HG02870 (cell line): ENCODE measurements around the gene SMTNL1.

Experiments used
- ATAC-seq: cut with Tn5 transposase; IDR thresholded peaks from one replicate; pipeline ENCODE4 v1.9.1; 2021; ENCODE audit warnings: mild to moderate bottlenecking, moderate library complexity; ENCODE audit not compliant: unreplicated experiment

SMTNL1 gene

GRCh38 chr11:57586711-57587245 lies 49.4 kb downstream of the SMTNL1 start:
- ATAC-seq: no peak

DNA sequence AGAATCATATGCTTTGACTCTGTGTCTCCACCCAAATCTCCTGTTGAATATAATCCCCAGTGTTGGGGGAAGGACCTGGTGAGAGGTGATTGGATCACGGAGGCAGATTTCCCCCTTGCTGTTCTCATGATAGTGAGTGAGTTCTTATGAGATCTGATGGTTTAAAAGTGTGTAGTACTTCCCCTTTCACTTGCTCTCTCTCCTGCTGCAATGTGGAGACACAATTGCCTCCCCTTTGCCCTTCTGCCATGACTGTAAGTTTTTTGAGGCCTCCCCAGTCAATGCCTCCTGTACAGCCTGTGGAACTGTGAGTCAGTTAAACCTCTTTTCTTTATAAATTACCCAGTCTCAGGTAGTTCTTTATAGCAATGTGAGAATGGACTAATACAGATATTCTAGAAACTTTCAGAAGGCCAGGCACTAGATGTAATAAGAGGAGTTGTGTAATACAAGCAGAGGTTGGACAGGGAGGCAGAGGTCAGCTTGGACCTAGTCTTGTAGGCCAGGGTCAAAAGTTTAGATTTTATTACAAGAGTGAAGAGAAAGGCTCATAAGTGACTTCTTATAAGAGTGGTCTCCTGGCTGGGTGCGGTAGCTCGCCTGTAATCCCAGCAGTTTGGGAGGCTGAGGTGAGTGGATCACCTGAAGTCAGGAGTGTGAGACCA lies 50.8 kb downstream of the SMTNL1 start:
- ATAC-seq: no peak

DNA sequence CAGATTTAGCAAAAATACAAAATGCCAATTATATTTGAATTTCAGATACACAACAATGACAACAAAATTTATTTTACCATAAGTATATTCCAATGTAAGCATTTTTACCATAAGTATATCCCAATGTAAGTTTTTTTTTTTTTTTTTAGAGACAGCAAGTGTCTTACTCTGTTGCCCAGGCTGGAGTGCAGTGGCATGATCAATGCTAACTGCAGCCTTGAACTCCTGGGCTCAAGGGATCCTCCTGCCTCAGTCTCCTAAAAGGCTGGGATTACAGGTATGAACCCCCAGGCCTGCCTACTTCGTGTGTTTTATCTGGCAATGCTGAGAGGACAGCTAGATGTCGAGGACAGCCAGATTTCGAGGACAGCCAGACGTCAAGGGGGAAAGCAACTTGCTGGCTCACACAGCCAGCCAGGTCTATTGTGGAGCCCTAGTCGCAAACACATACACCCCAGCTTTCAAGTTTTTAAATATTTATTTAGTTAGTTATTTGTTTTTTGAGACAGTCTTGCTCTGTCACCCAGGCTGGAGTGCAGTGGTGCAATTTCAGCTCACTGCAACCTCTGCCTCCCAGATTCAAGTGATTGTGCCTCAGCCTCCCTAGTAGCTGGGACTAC lies 59.0 kb downstream of the SMTNL1 start:
- no peak for ATAC-seq

DNA sequence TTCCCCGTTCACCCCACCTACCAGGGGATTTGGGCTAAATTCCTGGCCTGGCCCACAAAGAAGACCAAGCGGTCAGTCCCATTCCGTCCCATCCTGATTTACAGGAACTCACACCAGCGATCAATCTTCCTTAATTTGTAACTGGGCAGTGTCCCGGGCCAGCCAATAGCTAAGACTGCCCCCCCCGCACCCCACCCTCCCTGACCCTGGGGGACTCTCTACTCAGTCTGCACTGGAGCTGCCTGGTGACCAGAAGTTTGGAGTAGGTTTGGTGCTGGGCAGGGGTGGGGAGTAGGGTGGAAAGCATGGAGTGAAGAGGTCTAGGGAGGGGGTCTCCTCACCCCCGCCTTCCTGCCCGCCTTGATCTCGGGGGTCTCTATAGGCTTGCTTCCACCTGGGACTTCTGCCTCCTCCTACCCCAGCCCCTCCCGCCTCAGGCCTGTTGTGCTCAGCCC lies 60.1 kb downstream of the SMTNL1 start, which contains the start of gene SERPING1:
Gene SERPING1 (plus strand): TSS at position 225 of the 455 bp plus-strand sequence. CDS start 586 bp downstream, outside the sequence.
- ATAC-seq: no peak

- no peak for ATAC-seq
Measured at GRCh38 chr11:57597916-57598830, 60.8 kb downstream of the SMTNL1 start.

- ATAC-seq: no peak
Measured at GRCh38 chr11:57598831-57599155, 61.4 kb downstream of the SMTNL1 start.

DNA sequence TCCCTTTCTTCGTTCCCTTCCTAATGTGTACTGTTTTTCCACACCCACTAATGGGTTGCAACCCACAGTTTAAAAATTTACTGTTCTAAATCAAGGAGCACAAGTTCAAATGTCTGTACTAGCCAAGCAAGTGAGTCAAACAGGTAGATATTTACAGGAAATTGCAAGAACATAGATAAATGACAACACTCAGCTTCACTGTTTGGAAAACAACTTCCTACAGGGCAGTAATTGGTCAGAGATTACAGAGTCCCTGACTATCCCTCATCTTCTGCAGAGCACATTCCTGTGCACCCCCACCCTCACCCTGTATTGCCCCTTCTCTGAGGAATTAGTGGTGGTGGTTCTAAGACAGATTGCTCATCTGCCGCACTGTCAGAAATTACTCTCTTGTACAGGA lies 62.0 kb downstream of the SMTNL1 start:
- ATAC-seq: no peak
